ENCODE results near the gene IL17C. TPM values are rescaled to one million over a fixed set of nuclear protein-coding genes. Genes with fewer than 3 reads are reported as not detected.

The IL17C gene
- total and polyA plus RNA-seq, 2 donors (not counting 3 experiments of a cell fraction or from before 2014, with no cell fraction given): 0.17 TPM; not detected in 1

DNA sequence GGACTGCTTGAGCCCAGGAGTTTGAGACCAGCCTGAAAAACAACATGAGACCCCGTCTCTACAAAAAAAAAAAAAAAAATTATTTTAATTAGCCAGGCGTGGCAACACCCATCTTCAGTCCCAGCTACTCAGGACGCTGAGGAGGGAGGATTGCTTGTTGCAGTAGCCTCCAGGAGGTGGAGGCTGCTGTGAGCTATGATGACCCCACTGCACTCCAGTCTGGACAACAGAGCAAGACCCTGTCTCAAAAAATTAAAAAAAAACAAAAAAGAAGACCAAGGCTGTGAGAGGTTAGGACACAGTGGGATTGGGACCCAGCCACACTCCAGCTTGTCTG lies 49.3 kb downstream of the IL17C start:
- no TSS peak for BruUV-seq (replicated peaks)
- Histone ChIP-seq H3K4me2 (ENCODE audit: insufficient read depth, low read length) (no peak overlapping the region), H3K4me1 (ENCODE audit: control insufficient read depth, extremely low read depth, insufficient read depth, low read length) (no peaks in the 10 kb centered on the region), H3K27me3 (ENCODE audit: control insufficient read depth in 2 of 2, insufficient read depth in 2 of 2, low read length in 2 of 2) (peaks cover 0 to 2% of the 10 kb centered on the region in 2 experiments), H3K36me3 (ENCODE audit: control insufficient read depth in 2 of 2, extremely low read depth in 1 of 2, insufficient read depth in 2 of 2, low read length in 2 of 2) (no peaks in the 10 kb centered on the region), H3K4me3 (replicated peaks in 1 of 3; ENCODE audit: insufficient read depth in 1 of 3, low read depth in 1 of 3, low read length in 3 of 3) (no peak overlapping the region), H3K9me3 (replicated peaks; ENCODE audit: control insufficient read depth, insufficient read depth, low read length) (no peaks in the 10 kb centered on the region), H3K9me1 (replicated peaks; ENCODE audit: control insufficient read depth, extremely low read depth, insufficient read depth, low read length) (no peaks in the 10 kb centered on the region), H3K79me2 (ENCODE audit: control insufficient read depth, insufficient read depth, low read length) (no peaks in the 10 kb centered on the region), H4K20me1 (replicated peaks; ENCODE audit: control insufficient read depth, extremely low read depth, insufficient read depth, low read length) (no peaks in the 10 kb centered on the region), H2AFZ (ENCODE audit: low read depth, low read length) (no peak overlapping the region), H3K9ac (replicated peaks; ENCODE audit: extremely low read depth, insufficient read depth, low read length) (no peak overlapping the region), H3K27ac (ENCODE audit: insufficient read depth, low read depth, low read length) (no peak overlapping the region)
- ChIA-PET CTCF (interaction anchor here (0.7 to 1.3 kb wide), 5 partner anchors 13 to 170 kb away, joined by 3 to 4 read pairs (median 3); partner anchors contain the start of gene TRAPPC2L), POLR2A (no interaction called here)
- intact Hi-C loops (cut with micrococcal nuclease) (loop anchor here (2.0 kb wide), 1 partner anchor 25 kb away; the partner anchor contains the start of gene MVD), dilution Hi-C loops (cut with MboI; ENCODE audit: extremely low pct_ligation_motif_present, low sequenced_read_pairs) (no loop called here)
- DNase-seq (ENCODE audit: low read depth, low spot score): no peak
- no peak for TF ChIP-seq MAX (IDR thresholded peaks at IDR 0.05; ENCODE audit: insufficient read depth, insufficient read length)
- FAIRE-seq: no peak

DNA sequence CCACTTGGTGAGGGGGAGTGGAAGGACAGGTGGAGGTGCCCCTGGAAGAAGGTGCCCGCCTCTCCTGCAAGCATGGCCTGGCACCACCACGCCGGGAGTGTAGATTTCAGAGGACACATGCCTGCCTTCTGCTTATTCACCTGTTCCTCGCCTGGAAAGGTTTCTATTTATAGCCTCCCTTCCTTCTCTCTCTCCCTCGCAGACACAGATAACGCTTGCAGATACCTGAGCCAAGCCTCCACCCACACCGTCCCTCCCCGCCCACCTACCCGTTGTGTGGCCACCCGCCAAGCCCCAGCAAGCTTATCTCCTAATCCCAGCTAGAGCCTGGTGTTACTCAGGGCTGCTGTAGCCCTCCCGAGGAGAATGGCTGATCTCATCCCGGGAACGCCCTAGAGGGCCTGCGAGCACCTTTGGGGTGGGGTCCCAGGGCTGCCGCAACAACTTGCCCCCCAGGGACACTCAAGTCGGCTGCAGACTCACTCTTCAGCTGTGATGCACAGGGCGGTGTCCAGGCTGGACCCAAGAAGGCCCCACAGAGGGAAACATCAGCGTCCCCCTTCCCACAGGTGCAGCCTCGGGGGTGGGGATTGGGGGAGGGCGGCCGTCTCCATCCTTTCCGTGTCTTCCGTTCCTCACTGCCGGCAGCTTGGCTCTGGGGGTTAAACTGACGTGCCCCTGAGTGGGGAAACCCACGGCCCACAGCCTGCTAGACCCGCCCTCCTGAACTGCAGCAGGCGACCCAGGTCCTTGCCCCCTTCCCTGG lies 49.8 kb downstream of the IL17C start:
- no peak overlapping the region for H3K27ac ChIP-seq (ENCODE audit: insufficient read depth, low read depth, low read length)
- POLR2A ChIA-PET: no interaction called here
- H3K27me3 ChIP-seq (ENCODE audit: control insufficient read depth in 2 of 2, insufficient read depth in 2 of 2, low read length in 2 of 2): peaks cover 0 to 2% of the 10 kb centered on the region in 2 experiments
- no peak overlapping the region for H2AFZ ChIP-seq (ENCODE audit: low read depth, low read length)
- H4K20me1 ChIP-seq (replicated peaks; ENCODE audit: control insufficient read depth, extremely low read depth, insufficient read depth, low read length): no peaks in the 10 kb centered on the region
- H3K9me3 ChIP-seq (replicated peaks; ENCODE audit: control insufficient read depth, insufficient read depth, low read length): no peaks in the 10 kb centered on the region
- H3K79me2 ChIP-seq (ENCODE audit: control insufficient read depth, insufficient read depth, low read length): no peaks in the 10 kb centered on the region
- BruUV-seq (replicated peaks): no TSS peak
- H3K4me1 ChIP-seq (ENCODE audit: control insufficient read depth, extremely low read depth, insufficient read depth, low read length): no peaks in the 10 kb centered on the region
- DNase-seq (ENCODE audit: low read depth, low spot score) (no peak), FAIRE-seq (no peak)
- dilution Hi-C loops (cut with MboI; ENCODE audit: extremely low pct_ligation_motif_present, low sequenced_read_pairs): no loop called here
- no peak overlapping the region for H3K4me2 ChIP-seq (ENCODE audit: insufficient read depth, low read length)
- no peaks in the 10 kb centered on the region for H3K9me1 ChIP-seq (replicated peaks; ENCODE audit: control insufficient read depth, extremely low read depth, insufficient read depth, low read length)
- no peaks in the 10 kb centered on the region for H3K36me3 ChIP-seq (ENCODE audit: control insufficient read depth in 2 of 2, extremely low read depth in 1 of 2, insufficient read depth in 2 of 2, low read length in 2 of 2)
- intact Hi-C loops (cut with micrococcal nuclease): no loop called here
- H3K9ac ChIP-seq (replicated peaks; ENCODE audit: extremely low read depth, insufficient read depth, low read length): no peak overlapping the region
- CTCF ChIA-PET: interaction anchor here (1.2 to 1.3 kb wide), 3 partner anchors 15 to 169 kb away, joined by 3 read pairs; partner anchors contain the start of gene TRAPPC2L
- TF ChIP-seq CTCF (IDR thresholded peaks at IDR 0.05; ENCODE audit: extremely low read depth in 1 of 2, insufficient read depth in 1 of 2, low read depth in 1 of 2, low read length in 2 of 2) (no peak), POLR2AphosphoS5 (IDR thresholded peaks at IDR 0.05; ENCODE audit: insufficient read depth, low read depth, low read length) (no peak), MAX (IDR thresholded peaks at IDR 0.05; ENCODE audit: insufficient read depth, insufficient read length) (no peak), POLR2A (IDR thresholded peaks at IDR 0.05; ENCODE audit: low read depth, low read length) (no peak), GATA2 (IDR thresholded peaks at IDR 0.05; ENCODE audit: insufficient read depth, insufficient read length, low read depth, low read length) (no peak), JUN (IDR thresholded peaks at IDR 0.05; ENCODE audit: borderline replicate concordance, insufficient read depth, insufficient read length, low read depth) (no peak), FOS (IDR thresholded peaks at IDR 0.05; ENCODE audit: borderline replicate concordance, insufficient read depth, low read length) (no peak), MYC (IDR thresholded peaks at IDR 0.05; ENCODE audit: low read depth, low read length) (no peak), EZH2 (IDR thresholded peaks at IDR 0.05; ENCODE audit: borderline replicate concordance, low read depth, low read length, severe bottlenecking) (no peak)
- H3K4me3 ChIP-seq (replicated peaks in 1 of 3; ENCODE audit: insufficient read depth in 1 of 3, low read depth in 1 of 3, low read length in 3 of 3): no peak overlapping the region

Measured in endothelial cell of umbilical vein (primary cell).